Testis (tissue), 2 donors: Measurements from ENCODE around the gene OAS1.

Experiments used
- CTCF ChIP-seq, 3 experiments: fragments of 450-650 bp in 2 of 3; fragments of 200-600 bp in 1 of 3; sonication (generic) in 1 of 3; IDR thresholded peaks; one replicate each; pipeline ENCODE4 v1.5.1; 2016 to 2019; ENCODE audit warnings: antibody characterized with exemption in 3 of 3, mild to moderate bottlenecking in 2 of 3, moderate library complexity in 1 of 3
- POLR2A ChIP-seq: fragments of 450-650 bp; IDR thresholded peaks from one replicate; pipeline ENCODE4 v1.6.1; 2017; ENCODE audit warnings: antibody characterized with exemption, mild to moderate bottlenecking, moderate library complexity

GRCh38 chr12:112879191-112879705 is 27.5 kb upstream of the OAS1 start:
- TF ChIP-seq POLR2A (no peak), CTCF (IDR thresholded peaks at IDR 0.05) (no peak)
